A673 (cell line): ENCODE results near the gene FRG1. TPM values are rescaled to one million over a fixed set of nuclear protein-coding genes. Genes with fewer than 3 reads are reported as not detected.
"Not testable (repeated sequence)": the region's sequence is repeated elsewhere in the genome, so short reads cannot be mapped to it uniquely, and the experiment has no call there.

Experiments
- BruUV-seq: library from RNA; stranded (reverse); fragments of 400-500 nt; replicated peaks from 2 replicates; lab custom pipeline; 2021; lab: Mats Ljungman, UMichigan
- CTCF ChIA-PET: fragments of 300-600 bp; sonication (Branson Sonifier 250); formaldehyde crosslinking; loops from one replicate; lab custom pipeline; 2022; ENCODE audit warnings: antibody characterized with exemption; lab: Charles Lee
- POLR2A ChIA-PET: fragments of 300-600 bp; sonication (Branson Sonifier 250); formaldehyde crosslinking; loops from one replicate; lab custom pipeline; 2022; ENCODE audit warnings: antibody characterized with exemption; ENCODE audit not compliant: low non-redundant PET; lab: Charles Lee
- DNase-seq: peaks from one replicate; pipeline ENCODE4 v3.0.0-alpha.2; 2015; ENCODE audit warnings: low spot score
- H3K27ac ChIP-seq: fragments of 200-600 bp; sonication (generic); 2 replicates; pipeline ENCODE4 v1.5.1; 2016; ENCODE audit warnings: mixed run types, low read depth, mild to moderate bottlenecking, mixed read lengths, antibody characterized with exemption, low read length; ENCODE audit not compliant: poor library complexity, severe bottlenecking
- H3K27me3 ChIP-seq: fragments of 200-600 bp; sonication (generic); replicated peaks from 2 replicates; pipeline ENCODE4 v1.6.1; 2017; ENCODE audit warnings: mixed run types, low read depth, mild to moderate bottlenecking, mixed read lengths, antibody characterized with exemption, low read length; ENCODE audit not compliant: insufficient read depth, poor library complexity
- H3K36me3 ChIP-seq: fragments of 200-600 bp; sonication (generic); 2 replicates; pipeline ENCODE4 v1.6.1; 2016; ENCODE audit warnings: mixed run types, mild to moderate bottlenecking, mixed read lengths, antibody characterized with exemption, low read length; ENCODE audit not compliant: insufficient read depth, poor library complexity, severe bottlenecking
- H3K4me1 ChIP-seq: fragments of 200-600 bp; sonication (generic); 2 replicates; pipeline ENCODE4 v1.6.1; 2017; ENCODE audit warnings: mixed run types, mild to moderate bottlenecking, mixed read lengths, antibody characterized with exemption, low read length; ENCODE audit not compliant: insufficient read depth, poor library complexity, severe bottlenecking
- H3K4me3 ChIP-seq: fragments of 200-600 bp; sonication (generic); 2 replicates; pipeline ENCODE4 v1.5.1; 2016; ENCODE audit warnings: low read depth, mixed run types, mild to moderate bottlenecking, mixed read lengths, low read length; ENCODE audit not compliant: poor library complexity, severe bottlenecking
- H3K9me3 ChIP-seq: fragments of 200-600 bp; sonication (generic); 2 replicates; pipeline ENCODE4 v1.6.1; 2016; ENCODE audit warnings: mixed run types, low read depth, mild to moderate bottlenecking, mixed read lengths, antibody characterized with exemption, low read length; ENCODE audit not compliant: poor library complexity, severe bottlenecking
- CTCF ChIP-seq: fragments of 300-800, 200-600 bp; sonication (generic); conservative IDR thresholded peaks from 2 replicates; pipeline ENCODE4 v1.5.1; 2017; ENCODE audit warnings: low read depth, mild to moderate bottlenecking, antibody characterized with exemption, low read length, moderate library complexity, mixed read lengths
- EZH2 ChIP-seq: fragments of 200-600 bp; sonication (generic); IDR thresholded peaks from 2 replicates; pipeline ENCODE4 v1.6.1; 2017; ENCODE audit warnings: borderline replicate concordance, low read depth, mild to moderate bottlenecking, mixed read lengths, antibody characterized with exemption, low read length; ENCODE audit not compliant: poor library complexity, severe bottlenecking
- intact Hi-C: fragments of 100-400 bp; cut with micrococcal nuclease; formaldehyde crosslinking; loops from one replicate; pipeline ENCODE4 v1.10.0; 2022; ENCODE audit not compliant: unreplicated experiment
- total RNA-seq: library from RNA; stranded (reverse); gene quantifications from 2 replicates; pipeline ENCODE4 v1.2.3, GENCODE V29; 2021

Gene FRG1
- total RNA-seq, 1 experiment from 2014 or later = 62.8 TPM

- TF ChIP-seq EZH2 (no peak), CTCF (no peak)
- CTCF ChIA-PET = no interaction called here
- Histone ChIP-seq H3K36me3 (no peaks in the 10 kb centered on the region), H3K27me3 (no peaks in the 10 kb centered on the region), H3K4me1 (no peaks in the 10 kb centered on the region), H3K9me3 (no peaks in the 10 kb centered on the region), H3K27ac (no peak overlapping the region), H3K4me3 (no peak overlapping the region)
- no peak for DNase-seq
- intact Hi-C loops = no loop called here
- no TSS peak for BruUV-seq
- POLR2A ChIA-PET = no interaction called here
These were observed 38.8 kb downstream of the FRG1 start for GRCh38 chr4:189979196-189980047.

- CTCF ChIA-PET, BruUV-seq, H3K9me3 ChIP-seq, DNase-seq, POLR2A ChIA-PET, H3K4me3 ChIP-seq, intact Hi-C loops, H3K27me3 ChIP-seq, H3K36me3 ChIP-seq, H3K4me1 ChIP-seq, H3K27ac ChIP-seq: not testable (repeated sequence)
These were observed 39.6 kb downstream of the FRG1 start for GRCh38 chr4:189980292-189980691.

- no peak overlapping the region for H3K27ac ChIP-seq
- POLR2A ChIA-PET = no interaction called here
- no peak for DNase-seq
These were observed 41.3 kb downstream of the FRG1 start for GRCh38 chr4:189981970-189982369.

GRCh38 chr4:189983916-189984526 is 43.3 kb downstream of the FRG1 start:
- H3K4me1 ChIP-seq, CTCF ChIA-PET, intact Hi-C loops, H3K9me3 ChIP-seq, POLR2A ChIA-PET, H3K27ac ChIP-seq, H3K36me3 ChIP-seq, BruUV-seq, DNase-seq, H3K4me3 ChIP-seq, H3K27me3 ChIP-seq: not testable (repeated sequence)

More at GRCh38 chr4:189981970-189982369, 41.3 kb downstream of the FRG1 start:
- CTCF ChIA-PET = no interaction called here
- no peaks in the 10 kb centered on the region for H3K9me3 ChIP-seq
- H3K27me3 ChIP-seq = no peaks in the 10 kb centered on the region
- no peak for TF ChIP-seq CTCF
- TF ChIP-seq EZH2 = no peak
- H3K4me1 ChIP-seq = no peaks in the 10 kb centered on the region
- no TSS peak for BruUV-seq
- H3K4me3 ChIP-seq = no peak overlapping the region
- H3K36me3 ChIP-seq = no peaks in the 10 kb centered on the region
- intact Hi-C loops = no loop called here

GRCh38 chr4:189984661-189985060 is 44.0 kb downstream of the FRG1 start:
- POLR2A ChIA-PET, H3K27me3 ChIP-seq, DNase-seq, intact Hi-C loops, H3K9me3 ChIP-seq, CTCF ChIA-PET, H3K4me1 ChIP-seq, H3K4me3 ChIP-seq, H3K36me3 ChIP-seq, BruUV-seq, H3K27ac ChIP-seq: not testable (repeated sequence)
